HG03442 (cell line): ENCODE results near the gene SPRTN.

Source experiments
- ATAC-seq: cut with Tn5 transposase; IDR thresholded peaks from one replicate; pipeline ENCODE4 v1.9.1; 2021; ENCODE audit warnings: mild to moderate bottlenecking, moderate library complexity; ENCODE audit not compliant: unreplicated experiment

The SPRTN gene

DNA sequence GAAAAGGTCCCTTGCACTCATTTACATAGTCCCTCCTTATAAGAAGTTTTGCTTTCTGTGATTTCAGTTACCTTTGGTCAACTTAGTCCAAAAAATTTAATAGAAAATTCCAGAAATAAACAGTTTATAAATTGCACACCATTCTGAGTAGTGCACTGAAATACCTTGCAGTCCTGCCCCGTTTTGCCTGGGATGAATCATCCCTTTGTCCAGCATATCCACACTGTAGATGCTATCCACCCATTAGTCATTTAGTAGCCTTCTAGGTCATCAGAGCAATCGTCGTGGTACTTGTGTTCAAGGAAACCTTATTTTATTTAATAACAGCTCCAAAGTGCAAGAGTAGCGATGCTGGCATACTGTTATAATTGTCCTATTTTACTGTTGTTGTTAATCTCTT lies 38.0 kb downstream of the SPRTN start:
- no peak for ATAC-seq

DNA sequence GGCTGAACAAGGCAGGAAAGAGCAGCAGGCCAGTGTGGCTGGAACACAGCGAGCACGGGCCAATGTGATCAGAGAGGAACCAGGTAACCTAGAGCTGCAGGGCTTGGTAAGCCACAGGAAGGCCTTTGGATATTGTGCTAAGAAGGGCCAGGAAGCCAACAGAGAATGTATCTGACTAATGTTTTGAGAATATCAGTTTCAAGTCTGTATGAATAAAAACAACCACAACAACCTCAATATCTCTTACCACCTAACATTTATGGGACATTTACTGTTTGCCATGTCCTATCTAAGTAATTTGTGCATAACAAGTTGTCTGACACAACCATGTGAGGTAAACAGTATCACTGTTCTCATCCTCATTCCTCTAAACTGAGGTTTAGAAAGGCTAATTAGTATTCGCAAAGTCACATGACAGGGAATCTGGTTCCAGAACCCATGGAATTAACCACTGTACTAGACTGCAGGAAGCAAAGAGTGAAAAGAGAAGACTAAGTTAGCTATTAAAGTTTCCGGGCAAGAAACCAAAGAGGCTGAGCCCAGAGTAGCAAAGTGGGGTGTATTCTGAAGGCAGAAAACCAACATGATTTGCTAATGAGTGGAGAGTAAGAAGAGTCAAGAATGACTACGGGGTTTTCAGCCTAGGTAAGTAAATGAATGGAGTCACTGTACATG lies 38.9 kb downstream of the SPRTN start:
- peak; percentile 61 for ATAC-seq

DNA sequence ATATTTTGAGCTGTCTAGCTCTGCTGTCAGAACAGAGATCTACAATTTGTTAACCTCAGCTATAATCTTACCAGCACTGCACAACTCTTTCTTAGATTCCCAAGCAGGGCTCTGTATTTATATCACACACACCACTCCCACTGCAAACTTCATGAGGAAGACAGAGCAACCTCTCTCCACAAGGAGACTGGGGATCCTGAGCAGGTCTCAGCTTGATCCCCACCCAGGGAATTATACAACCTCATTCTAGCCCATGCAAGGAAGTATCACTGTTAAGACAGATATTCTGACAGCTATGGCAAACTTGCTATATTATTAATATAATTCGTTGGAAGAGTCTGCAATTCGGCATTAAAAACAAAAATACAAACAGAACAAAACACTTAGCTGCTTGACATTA lies 43.6 kb downstream of the SPRTN start:
- ATAC-seq, result no peak

DNA sequence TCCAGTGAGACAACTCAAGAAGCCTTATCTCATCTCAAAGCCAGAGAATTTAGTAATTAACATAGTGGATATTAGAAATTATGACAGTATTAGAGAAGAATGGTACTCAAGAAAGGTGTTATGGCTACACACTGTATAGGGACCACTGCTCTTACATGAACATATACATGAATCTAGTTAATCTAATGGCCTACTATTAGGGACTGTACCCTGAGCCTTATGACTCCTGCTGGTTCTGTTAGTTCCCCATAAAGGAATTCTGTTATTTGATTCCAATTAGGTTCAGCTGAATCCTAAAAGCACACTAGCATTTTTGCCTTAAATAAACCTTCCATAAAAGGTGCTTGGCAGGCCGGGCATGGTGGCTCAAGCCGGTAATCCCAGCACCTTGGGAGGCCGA lies 44.3 kb downstream of the SPRTN start:
- ATAC-seq, result no peak

DNA sequence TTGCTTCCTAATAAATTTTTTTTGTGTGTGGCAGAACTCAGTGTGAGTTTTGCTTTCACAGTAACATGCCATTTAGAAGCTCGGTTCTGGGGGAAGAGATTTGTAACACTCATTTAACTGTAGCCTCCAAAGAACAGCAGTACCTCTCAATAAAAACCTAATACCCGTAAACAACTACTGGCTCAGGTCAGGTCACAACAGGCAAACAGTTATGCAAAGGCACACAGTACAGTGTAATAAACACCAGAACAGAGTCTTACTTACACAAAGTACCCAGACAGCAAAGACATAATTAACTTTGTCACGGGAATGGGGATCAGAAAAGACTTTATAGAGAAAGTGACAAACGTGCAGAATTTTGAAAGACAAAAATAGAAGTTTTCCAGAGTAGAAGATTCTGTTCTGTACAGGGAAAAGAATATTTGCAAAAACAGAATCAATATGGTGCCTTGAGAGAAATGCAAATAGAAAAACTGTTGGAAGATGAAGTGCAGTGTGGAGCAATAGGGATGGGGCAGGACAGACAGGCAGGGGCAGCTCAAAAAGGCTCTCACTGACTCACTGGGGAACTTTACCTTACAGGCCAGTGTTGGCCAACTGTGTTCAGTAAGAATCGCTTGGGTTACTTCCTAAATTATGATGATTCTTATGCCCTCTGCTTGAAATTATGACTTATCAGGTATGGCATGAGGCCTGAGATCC lies 45.2 kb downstream of the SPRTN start:
- ATAC-seq, result no peak

DNA sequence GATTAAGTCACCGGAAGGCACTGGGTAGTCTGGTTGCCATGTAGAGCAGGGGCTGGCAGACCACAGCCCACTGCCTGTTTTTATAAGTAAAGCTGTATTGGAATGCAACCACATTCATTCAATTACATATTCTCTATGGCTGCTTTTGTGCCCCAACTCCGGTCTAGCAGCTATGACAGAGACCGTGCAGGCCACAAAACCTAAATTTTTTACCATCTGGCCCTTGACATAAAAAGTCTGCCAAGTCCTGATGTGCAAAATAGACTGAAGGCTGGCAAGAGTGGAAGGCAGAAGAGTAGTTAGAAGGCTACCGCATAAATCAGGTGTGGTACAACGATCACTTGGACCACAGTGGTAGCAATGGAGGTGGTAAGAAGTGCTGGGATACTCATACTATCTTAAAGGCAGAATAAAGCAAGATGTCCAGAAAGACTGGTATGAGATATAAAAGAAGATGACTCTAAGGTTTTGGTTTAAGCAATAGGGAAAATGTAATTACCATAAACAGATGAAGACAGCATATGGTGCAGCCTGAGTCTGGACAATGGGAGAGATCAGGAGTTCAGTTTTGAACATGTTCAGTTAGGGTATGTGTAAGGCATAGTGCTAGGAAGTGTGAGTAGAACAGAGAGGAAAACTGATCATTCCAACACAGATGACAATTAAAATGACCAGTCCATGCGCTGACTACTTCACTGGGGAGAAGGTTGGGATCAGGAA lies 46.8 kb downstream of the SPRTN start:
- no peak for ATAC-seq

DNA sequence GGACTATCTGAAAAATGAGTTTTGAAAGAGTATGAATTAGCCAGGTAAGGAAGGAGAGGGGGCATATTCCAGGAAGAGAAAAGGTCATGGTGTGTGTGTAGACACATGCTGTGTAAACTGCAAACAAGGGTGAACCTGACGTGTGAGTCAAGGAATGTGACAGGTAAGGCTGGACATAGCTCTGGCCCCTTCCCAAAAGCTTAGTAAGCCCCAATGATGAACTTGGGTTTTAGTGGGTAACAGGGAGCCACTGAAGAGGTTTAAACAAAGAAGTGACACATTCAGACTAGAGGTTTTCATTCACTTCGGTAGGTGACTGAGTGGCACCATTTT lies 47.3 kb downstream of the SPRTN start:
- no peak for ATAC-seq

DNA sequence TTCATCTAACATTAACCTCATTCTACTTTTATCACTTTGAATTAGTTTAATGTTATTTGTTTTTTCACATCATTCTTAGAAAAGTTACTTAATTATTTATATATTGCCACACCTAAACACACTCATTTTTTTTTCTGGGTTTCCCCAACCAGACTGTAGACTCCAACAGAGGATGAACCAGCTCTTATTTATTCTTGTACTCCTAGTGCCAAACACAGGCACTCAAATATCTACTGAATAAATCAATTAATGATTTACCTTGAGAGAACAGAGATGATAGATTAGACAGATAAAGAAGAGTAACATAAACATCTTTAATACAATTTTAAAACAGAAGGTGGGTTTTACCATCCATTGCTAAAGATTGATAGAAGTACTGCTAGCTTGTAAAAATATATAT lies 48.4 kb downstream of the SPRTN start:
- no peak for ATAC-seq

DNA sequence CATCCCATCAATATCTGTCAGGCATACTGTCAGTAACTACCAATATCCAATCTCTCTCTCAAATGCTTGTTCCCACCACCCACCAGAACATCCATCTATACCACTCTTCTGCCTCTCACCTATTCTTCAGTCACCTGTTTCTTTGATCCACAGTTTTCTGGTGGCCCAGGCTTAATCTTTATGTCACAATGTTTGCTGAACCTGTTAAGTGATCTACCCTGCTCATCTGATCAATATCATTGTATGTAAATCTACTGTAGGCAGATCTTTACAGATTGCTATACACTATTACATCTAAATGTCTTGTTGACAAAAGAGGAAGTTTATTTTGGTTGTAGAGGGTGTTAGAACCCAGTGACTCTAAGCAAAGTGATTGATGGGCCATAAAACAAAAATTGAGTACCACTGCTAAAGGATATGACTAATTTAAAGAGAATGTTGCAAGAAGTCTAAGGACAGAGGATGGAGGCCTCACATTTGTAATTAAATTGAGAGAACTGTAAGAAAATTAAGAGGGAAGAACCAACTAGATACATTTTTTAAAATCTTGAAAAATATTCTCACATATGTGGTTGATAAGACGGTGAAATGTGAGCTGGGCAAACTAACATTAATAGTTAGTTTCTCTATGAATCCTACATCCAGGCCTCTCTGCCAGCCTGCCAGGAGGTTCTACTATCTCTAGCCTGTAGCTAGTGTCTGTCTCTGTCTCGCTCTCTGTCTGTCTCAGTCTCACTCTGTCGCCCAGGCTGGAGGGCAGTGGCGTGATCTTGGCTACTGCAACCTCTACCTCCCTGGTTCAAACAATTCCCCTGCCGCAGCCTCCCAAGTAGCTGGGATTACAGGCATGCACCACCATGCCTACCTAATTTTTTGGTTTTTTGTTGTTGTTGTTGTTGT lies 49.9 kb downstream of the SPRTN start:
- no peak for ATAC-seq

DNA sequence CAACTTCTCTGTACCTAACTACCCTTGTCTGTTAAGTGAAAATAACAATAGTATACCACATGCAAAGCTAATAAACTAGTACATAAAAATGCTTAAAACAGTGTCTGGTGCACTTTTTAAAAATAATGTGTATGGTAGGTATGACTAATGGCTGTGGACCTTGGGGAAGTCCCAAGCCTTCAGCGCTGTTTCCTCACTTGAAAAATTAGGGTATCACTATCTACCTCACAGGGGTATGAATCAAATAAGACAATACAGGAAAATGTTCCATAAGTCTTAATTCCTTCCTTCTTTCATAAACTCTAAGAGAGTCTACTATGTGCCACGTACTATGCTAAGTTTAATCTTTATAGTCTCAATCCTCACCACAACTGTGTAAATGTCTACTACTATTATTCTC lies 52.0 kb downstream of the SPRTN start:
- ATAC-seq, result no peak

DNA sequence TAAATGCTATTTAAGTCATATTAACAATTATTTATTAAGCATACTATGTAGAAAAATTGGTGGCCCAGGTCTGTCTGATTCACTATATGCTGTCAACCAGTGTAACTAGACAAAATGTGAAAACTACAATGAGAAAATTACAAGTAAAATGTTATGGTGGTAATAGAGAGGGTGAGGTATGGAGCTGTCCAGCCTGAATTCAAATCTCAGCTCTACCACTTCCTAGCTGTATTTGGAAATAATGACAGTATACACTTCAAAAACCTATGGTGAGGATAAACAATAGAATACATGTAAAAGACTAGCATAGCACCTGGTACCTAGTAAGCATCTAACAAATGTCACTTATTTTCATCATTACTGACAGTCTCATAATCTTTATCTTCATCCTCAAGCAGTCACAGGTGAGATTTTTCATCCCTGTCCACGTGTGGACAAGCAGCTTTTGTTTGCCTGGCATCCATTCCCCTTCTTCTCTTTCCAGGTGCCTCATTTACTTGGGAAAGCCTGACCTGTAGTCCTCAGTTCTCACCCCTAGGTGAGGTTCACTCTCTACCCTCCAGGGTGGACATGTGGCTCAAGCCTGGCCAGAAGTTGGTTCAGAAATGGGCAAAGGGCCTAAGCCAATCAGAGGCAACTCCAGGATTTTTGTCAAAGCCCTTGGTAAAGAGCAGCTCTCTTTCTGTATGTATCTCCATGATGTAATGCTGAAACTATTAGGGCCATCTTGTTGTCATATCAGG lies 54.5 kb downstream of the SPRTN start:
- ATAC-seq, result no peak

DNA sequence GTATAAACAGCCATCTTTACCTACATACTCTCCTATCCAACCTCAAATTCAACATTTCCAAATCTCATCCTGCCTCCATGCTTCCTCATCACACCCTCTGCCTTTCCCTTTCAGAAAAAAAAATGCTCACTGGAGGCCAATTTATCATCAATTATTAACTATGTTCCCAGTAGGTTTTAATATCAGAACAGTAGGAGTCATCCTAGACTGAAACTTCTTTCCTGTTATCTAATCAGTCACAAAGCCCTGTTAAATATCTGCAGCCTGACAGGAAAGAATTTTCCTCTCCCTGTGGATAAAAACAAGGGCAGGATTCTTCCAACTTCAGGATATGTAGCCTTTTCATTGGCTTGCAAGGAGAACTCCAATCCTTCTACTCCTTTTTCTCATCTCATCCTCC lies 55.6 kb downstream of the SPRTN start:
- ATAC-seq, result no peak

DNA sequence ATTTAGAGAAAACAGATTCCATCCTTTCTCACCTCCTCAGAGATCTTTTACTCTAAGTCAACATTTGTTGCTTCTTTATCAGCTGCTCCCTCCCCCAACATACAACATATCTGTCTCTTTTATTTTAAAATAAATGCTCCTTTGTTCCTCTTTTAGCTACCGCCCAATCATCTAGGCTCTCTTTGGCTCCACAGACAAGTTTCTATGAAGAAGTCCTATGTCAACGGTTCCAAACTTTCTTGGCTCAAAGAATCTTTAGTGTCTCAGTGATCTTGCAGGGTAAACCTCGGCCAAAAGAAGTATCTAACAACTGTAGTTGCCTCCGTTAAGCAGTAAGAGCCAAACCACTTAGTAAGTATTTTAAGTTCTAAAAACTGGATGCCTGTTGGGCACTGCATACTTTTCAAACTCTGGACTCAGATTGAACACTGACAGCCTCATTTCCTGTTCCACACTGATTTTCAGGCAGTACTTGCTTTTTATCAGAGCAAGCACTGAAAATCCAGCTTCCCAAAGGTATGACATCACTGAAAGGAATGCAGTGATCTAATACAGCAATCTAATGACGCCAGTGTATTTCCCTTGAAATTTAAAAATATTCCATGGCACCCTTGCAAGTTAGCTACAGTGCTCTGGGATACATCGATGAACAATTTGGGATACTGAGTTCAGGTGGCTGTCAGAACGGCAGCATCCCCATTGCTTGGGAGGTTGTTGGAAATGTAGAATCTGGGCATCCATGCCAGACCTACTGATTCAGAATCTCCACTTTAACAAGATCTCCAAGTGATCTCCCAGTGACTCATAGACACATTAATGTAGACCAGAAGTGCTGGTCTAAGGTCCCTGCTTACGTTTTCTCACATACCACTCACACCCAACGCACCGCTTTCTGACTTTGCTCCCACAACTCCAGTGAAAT lies 57.2 kb downstream of the SPRTN start:
- ATAC-seq, result no peak

DNA sequence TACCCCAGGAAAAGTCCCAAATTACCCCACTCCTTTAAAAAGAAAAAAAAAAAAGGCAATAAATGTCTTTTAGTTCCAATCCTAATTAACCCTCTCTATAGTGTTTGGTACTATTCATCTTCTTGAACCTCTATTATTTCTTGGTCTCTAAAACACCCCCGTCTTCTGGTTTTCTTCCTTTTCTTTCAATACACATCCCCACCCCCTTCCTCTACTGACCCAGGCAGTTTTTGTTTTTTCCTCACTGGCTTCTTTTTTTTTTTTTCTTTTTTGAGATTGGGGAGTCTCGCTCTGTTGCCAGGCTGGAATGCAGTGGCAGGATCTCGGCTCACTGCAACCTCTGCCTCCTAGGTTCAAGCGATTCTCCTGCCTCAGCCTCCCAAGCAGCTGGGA lies 57.9 kb downstream of the SPRTN start:
- no peak for ATAC-seq

DNA sequence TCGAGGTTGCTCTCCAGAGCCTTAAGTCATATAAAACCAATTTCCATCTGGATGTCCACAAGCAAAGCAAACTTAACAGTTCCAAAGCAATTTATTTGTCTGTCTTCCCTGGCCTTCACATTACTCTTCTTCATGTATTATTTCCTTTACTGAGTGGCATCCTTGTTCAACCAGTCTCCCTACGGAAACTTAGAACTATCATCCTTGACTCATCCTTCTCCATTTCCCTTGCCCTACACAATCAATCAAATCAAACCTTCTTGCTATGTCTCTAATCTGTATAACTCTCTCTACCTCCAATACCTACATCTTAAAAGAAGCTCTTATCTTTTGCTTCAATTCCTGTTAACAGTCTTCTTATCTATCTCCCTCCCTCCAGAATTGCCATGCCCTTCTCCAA lies 58.5 kb downstream of the SPRTN start:
- no peak for ATAC-seq

DNA sequence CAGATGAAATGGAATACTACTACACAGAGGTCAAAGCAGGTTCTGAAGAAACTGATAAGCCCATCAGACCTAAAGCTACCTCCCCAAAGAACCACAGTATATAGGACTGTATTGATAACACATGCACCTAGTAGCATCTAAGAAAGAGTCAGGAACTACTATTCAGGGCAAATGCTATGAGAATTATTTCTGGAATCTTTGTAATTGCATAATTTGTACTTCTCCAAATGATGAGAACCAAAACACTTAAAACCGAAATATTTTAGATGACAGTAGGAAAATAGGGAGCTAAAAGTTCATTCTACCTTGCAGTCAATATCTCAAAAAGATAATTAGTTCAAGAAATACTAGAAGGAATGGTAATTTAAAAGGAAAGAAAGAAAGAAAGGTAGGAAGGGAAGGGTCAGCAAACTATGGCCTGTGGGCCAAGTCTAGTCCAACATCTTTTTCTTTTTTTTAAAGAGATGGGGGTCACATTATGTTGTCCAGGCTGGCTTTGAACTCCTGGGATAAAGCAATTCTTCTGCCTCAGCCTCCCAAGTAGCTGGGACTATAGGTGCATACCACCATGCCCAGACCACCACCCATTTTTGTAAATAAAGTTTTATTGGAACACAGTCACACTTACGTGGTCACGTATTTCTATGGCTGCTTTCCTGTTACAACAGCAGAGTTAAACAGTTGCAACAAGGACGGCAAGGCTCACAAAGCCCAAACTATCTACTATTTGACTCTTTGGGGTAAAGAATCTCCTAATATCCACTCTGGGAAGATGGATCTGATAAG lies 60.0 kb downstream of the SPRTN start:
- no peak for ATAC-seq

DNA sequence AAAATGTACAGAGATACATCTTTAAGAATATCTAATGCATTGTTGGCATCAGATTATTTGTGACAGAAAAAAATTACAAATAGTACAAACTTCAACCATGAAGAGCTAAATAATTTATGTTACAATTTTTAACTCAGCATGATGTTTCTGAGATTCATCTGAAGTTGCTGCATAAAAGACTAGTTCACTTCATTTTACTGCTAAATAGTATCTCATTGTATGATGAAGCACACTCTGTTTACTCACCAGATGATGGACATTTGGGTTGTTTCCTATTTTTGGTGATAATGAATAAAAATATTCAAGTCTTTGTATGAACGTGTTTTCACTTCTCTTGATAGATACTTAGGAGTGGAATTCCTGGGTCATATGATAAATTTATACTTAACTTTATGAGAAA lies 63.4 kb downstream of the SPRTN start:
- no peak for ATAC-seq

DNA sequence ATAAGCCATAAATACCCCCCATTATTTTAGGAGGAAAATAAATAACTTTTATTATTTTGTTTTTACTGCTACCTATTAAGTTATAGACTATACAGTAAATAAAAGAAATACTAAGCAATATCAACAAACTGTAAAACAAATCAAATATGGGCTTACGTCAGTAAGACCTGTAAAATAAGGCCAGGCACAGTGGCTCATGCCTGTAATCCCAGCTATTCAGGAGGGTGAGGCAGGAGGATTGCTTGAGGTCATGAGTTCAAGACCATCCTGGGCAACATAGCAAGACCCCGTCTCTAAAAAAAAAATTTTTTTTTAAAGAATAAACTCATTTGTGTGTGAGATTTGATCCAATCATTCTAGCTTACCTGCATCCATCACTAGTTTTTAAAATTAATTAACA lies 66.2 kb downstream of the SPRTN start:
- no peak for ATAC-seq
